Nephron progenitor cell (in vitro differentiated cells): ENCODE data around the gene PTPN7.

ENCODE experiments used
- DNase-seq: peaks from one replicate; pipeline ENCODE4 v3.0.0; 2021
- H3K27ac Mint-ChIP-seq: 2 replicates; pipeline ENCODE4 v1.8.0; 2021; ENCODE audit warnings: mild to moderate bottlenecking, moderate library complexity, mixed read lengths
- H3K27me3 Mint-ChIP-seq: 2 replicates; pipeline ENCODE4 v1.8.0; 2021; ENCODE audit warnings: mild to moderate bottlenecking, low read depth, mixed read lengths; ENCODE audit not compliant: poor library complexity
- H3K36me3 Mint-ChIP-seq: 2 replicates; pipeline ENCODE4 v1.8.0; 2021; ENCODE audit warnings: low read depth, mixed read lengths
- H3K4me1 Mint-ChIP-seq: 2 replicates; pipeline ENCODE4 v1.8.0; 2021; ENCODE audit warnings: mixed read lengths
- H3K4me3 Mint-ChIP-seq: 2 replicates; pipeline ENCODE4 v1.8.0; 2021; ENCODE audit warnings: mild to moderate bottlenecking, moderate library complexity, mixed read lengths
- H3K9me3 Mint-ChIP-seq: 2 replicates; pipeline ENCODE4 v1.8.0; 2021; ENCODE audit warnings: mild to moderate bottlenecking, moderate library complexity, mixed read lengths
- TF ChIP-seq, protein P1 (sequence below): fragments of 200-600 bp; sonication (generic); IDR thresholded peaks from 2 replicates; pipeline ENCODE4 v1.5.0; 2021; ENCODE audit warnings: antibody characterized with exemption

The PTPN7 gene

DNA sequence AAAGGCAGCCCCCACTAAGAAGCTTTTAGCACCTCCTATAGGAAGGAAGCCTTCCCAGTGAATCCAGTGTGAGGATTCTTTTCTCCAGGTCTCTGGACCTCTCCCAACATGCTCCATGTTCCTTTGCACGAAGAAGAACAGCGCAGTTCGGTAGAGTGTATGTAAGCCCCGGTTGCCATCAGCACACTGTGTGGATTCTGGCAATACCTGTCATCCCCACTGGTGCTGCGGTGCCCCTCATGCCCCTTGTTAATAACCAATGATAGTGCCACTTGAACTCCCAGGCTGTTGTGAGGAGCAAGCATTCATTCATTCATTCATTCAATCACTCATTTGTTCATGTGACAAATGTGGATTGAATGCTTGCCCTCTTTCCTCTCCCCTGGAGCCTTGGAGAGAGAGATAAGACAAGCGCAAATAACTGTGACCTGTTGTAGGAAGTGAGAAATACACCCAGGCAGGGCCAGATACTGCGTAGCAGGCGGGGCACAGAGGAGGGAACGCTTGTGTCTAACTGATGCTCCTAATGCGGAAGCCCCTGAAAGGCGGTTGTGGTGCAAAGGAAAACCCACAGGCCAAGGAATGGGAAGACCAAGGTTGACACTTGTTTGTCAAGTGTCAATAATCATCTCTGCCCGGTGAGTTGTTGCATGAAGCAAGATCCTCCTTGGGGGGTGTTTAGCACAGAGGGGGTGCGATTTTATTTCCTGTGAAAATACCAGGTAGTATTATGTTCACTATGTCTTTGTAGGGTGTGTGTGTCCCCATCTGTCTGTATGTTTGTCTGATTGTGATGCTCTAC is 43.0 kb upstream of the PTPN7 start:
- Mint-ChIP-seq H3K36me3 (no peaks in the 10 kb centered on the region), H3K4me3 (no peak overlapping the region), H3K4me1 (peaks cover 11% of the 10 kb centered on the region), H3K27ac (no peak overlapping the region), H3K9me3 (no peaks in the 10 kb centered on the region), H3K27me3 (peaks cover 18% of the 10 kb centered on the region)
- DNase-seq: no peak
- TF ChIP-seq, protein P1, sequence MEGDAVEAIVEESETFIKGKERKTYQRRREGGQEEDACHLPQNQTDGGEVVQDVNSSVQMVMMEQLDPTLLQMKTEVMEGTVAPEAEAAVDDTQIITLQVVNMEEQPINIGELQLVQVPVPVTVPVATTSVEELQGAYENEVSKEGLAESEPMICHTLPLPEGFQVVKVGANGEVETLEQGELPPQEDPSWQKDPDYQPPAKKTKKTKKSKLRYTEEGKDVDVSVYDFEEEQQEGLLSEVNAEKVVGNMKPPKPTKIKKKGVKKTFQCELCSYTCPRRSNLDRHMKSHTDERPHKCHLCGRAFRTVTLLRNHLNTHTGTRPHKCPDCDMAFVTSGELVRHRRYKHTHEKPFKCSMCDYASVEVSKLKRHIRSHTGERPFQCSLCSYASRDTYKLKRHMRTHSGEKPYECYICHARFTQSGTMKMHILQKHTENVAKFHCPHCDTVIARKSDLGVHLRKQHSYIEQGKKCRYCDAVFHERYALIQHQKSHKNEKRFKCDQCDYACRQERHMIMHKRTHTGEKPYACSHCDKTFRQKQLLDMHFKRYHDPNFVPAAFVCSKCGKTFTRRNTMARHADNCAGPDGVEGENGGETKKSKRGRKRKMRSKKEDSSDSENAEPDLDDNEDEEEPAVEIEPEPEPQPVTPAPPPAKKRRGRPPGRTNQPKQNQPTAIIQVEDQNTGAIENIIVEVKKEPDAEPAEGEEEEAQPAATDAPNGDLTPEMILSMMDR: no peak

DNA sequence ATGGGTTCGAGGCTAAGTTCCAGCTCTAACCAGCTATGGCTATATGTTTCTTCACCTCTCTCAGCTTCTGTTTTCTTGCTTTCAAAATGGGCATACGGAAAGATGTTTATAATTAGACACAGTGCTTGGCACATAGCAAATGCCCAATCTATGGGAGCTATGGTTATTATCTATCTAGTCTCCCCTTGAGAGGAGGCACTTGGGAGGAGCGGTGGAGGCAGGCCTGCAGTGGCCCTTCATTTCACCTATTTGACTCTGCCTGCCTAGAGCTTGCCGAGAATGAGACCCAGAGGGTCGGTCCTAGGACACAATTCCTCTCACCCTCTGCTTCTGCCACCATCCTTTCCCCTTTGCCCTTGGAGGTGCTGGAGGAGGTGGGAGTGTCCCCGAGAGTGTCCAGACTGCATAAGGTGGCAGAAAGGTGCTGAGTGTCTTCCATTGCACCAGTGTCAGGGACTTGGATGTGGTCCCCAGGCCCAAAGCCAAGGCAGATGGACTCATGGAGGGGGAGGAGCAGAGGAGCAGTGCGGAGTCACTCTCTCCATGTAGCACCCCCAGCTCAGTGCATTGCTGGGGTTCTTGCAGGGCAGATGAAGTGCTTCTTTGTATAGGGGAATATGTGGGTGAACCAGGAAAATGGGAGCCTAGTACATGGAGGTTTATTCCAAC is 42.2 kb upstream of the PTPN7 start:
- Mint-ChIP-seq H3K27me3 (peaks cover 18% of the 10 kb centered on the region), H3K27ac (peak overlapping the region; percentile 63), H3K36me3 (no peaks in the 10 kb centered on the region), H3K4me1 (peaks cover 3% of the 10 kb centered on the region), H3K4me3 (no peak overlapping the region), H3K9me3 (no peaks in the 10 kb centered on the region)
- TF ChIP-seq, protein P1: no peak
- DNase-seq: no peak

DNA sequence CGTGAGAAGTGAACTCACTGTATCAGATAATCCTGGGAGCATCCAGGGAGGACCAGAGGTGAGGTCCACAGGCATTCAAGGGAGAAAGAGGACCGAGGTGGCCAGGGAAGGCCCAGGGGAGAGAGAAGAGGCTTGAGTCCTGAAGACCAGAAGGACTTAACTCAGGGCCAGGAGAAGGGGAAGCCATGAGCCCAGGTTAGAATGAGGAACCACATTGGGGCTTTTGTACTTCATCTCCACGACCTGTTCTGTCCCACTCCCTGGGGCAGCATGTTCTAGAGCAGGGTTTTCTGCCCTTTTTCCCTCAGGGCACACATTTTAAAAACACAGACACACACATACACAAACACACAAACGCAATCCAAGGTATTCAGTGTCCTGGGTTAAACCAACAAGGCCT is 41.6 kb upstream of the PTPN7 start:
- Mint-ChIP-seq H3K27ac (no peak overlapping the region), H3K4me1 (no peaks in the 10 kb centered on the region)
- DNase-seq: no peak

GRCh38 chr1:202201266-202201665 is 40.9 kb upstream of the PTPN7 start:
- no peak for DNase-seq
- H3K27me3 Mint-ChIP-seq: peaks cover 30% of the 10 kb centered on the region
- TF ChIP-seq, protein P1: no peak
- H3K27ac Mint-ChIP-seq: no peak overlapping the region
- no peaks in the 10 kb centered on the region for H3K36me3 Mint-ChIP-seq
- no peaks in the 10 kb centered on the region for H3K4me1 Mint-ChIP-seq
- H3K9me3 Mint-ChIP-seq: no peaks in the 10 kb centered on the region
- no peak overlapping the region for H3K4me3 Mint-ChIP-seq

More for the DNA sequence above, 41.6 kb upstream of the PTPN7 start:
- H3K9me3 Mint-ChIP-seq: no peaks in the 10 kb centered on the region
- no peak overlapping the region for H3K4me3 Mint-ChIP-seq
- TF ChIP-seq, protein P1: no peak
- peaks cover 22% of the 10 kb centered on the region for H3K27me3 Mint-ChIP-seq
- H3K36me3 Mint-ChIP-seq: no peaks in the 10 kb centered on the region

- no peaks in the 10 kb centered on the region for H3K4me1 Mint-ChIP-seq
- H3K9me3 Mint-ChIP-seq: no peaks in the 10 kb centered on the region
- H3K27me3 Mint-ChIP-seq: peaks cover 35% of the 10 kb centered on the region
- no peak overlapping the region for H3K27ac Mint-ChIP-seq
- no peaks in the 10 kb centered on the region for H3K36me3 Mint-ChIP-seq
- no peak for DNase-seq
- H3K4me3 Mint-ChIP-seq: no peak overlapping the region
- TF ChIP-seq, protein P1: no peak
These were observed 40.3 kb upstream of the PTPN7 start for GRCh38 chr1:202200669-202201068.
